Measurements from ENCODE around the gene MACROD2.

Gene MACROD2

DNA sequence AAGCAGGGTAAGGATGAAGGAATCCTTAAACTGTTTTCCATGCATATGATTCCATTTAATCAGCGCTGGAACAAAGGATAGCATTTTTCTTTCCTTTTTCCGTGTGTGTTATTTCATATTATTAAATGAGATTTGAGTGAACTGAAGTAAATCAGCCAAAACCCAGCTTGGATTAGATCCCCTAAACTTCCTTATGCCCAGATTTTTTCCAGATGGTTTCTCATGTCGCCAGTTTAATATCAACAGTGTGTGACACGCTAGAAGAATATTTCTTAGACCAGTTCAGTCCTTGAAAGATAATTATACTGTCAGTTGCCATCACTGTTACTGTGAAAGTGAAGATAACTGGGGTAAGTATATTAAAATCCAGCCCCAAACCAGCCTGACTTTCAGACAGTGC lies 1568.5 kb downstream of the MACROD2 start:
- no peak overlapping the region for H3K4me3 ChIP-seq (ENCODE audit: low read length)
- DNase-seq (ENCODE audit: low read depth) = no peak
- TF ChIP-seq, protein P1, sequence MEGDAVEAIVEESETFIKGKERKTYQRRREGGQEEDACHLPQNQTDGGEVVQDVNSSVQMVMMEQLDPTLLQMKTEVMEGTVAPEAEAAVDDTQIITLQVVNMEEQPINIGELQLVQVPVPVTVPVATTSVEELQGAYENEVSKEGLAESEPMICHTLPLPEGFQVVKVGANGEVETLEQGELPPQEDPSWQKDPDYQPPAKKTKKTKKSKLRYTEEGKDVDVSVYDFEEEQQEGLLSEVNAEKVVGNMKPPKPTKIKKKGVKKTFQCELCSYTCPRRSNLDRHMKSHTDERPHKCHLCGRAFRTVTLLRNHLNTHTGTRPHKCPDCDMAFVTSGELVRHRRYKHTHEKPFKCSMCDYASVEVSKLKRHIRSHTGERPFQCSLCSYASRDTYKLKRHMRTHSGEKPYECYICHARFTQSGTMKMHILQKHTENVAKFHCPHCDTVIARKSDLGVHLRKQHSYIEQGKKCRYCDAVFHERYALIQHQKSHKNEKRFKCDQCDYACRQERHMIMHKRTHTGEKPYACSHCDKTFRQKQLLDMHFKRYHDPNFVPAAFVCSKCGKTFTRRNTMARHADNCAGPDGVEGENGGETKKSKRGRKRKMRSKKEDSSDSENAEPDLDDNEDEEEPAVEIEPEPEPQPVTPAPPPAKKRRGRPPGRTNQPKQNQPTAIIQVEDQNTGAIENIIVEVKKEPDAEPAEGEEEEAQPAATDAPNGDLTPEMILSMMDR (conservative IDR thresholded peaks at IDR 0.05; ENCODE audit: low read depth, low read length) = no peak

DNA sequence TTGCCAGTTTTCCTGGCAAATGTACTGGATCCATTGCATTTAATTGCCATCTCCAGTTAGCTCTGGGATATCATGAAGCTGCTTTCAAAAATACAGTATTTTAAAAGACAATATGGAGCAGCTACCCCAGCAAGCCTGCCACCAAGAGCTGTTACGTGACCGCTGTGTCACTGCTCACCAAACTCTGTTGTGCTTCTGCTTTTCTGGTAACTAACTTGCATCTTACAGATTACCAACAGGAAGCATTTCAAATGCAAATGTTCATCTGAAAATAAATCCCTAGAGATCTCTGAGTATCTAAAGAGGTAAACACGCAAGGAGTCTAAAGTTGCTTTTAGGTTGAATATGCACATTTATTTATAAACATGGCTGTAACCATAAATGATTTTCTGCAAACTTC lies 1569.7 kb downstream of the MACROD2 start:
- TF ChIP-seq, protein P1 (conservative IDR thresholded peaks at IDR 0.05; ENCODE audit: low read depth, low read length) = no peak
- DNase-seq (ENCODE audit: low read depth) = no peak
- no peak overlapping the region for H3K4me3 ChIP-seq (ENCODE audit: low read length)

DNA sequence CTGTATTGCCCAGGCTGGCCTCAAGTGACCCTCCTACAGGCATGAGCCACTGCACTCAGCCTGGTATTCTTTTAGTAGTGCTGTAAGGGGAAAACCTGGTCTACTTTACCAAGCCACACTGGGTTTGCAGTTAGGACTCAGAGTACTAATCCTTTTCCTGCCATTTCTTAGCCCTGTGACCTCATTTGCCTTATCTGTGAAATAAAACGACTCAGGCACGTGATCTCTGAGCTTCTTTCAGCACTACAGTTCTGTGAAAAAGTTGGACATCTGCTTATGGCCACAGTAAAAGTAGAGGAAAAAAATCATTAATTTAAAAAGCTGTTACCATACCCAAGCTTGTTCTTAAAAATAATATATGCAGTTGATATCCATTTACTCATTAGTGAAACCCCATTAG lies 1570.5 kb downstream of the MACROD2 start:
- TF ChIP-seq, protein P1 (conservative IDR thresholded peaks at IDR 0.05; ENCODE audit: low read depth, low read length) = no peak
- H3K4me3 ChIP-seq (ENCODE audit: low read length) = no peak overlapping the region
- DNase-seq (ENCODE audit: low read depth) = no peak

DNA sequence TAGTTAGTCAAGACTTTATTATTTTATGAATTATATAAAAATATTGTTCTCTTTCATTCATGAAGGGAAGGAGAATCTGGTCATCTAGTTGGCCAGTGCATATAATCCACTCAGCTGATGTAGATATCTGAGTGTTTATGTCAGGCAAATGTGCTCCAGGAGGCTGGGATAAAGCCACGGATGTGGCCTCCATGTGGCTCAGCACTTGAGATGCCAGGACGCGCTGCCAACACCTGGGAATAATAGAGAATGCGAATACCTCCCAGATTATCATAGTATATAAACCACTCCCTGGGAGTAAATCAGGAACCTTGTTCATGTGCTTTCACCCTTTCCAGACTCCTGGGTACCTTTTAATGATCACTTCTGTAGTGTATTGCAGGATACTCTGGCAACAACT lies 1571.9 kb downstream of the MACROD2 start:
- DNase-seq (ENCODE audit: low read depth) = no peak
- TF ChIP-seq, protein P1 (conservative IDR thresholded peaks at IDR 0.05; ENCODE audit: low read depth, low read length) = no peak
- H3K4me3 ChIP-seq (ENCODE audit: low read length) = no peak overlapping the region

DNA sequence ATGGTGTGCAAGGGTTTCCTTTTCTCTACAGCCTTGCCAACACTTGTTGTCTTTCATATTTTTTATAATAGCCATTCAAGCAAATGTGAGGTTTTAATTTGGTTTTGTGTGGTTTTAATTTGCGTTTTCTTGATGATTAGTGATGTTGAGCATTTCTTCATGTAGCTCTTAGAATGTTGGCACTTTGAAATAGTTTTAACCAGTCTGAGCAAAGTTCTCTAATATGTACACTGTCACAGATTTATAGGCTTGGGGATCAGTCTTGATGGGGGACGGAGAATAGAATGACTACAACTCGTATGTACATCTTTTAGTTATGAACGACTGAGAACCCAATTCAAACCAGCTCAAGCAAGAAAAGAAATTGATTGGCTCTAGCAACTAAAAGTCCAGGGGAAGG lies 1574.8 kb downstream of the MACROD2 start:
- H3K4me3 ChIP-seq (ENCODE audit: low read length) = no peak overlapping the region
- TF ChIP-seq, protein P1 (conservative IDR thresholded peaks at IDR 0.05; ENCODE audit: low read depth, low read length) = no peak
- DNase-seq (ENCODE audit: low read depth) = no peak

DNA sequence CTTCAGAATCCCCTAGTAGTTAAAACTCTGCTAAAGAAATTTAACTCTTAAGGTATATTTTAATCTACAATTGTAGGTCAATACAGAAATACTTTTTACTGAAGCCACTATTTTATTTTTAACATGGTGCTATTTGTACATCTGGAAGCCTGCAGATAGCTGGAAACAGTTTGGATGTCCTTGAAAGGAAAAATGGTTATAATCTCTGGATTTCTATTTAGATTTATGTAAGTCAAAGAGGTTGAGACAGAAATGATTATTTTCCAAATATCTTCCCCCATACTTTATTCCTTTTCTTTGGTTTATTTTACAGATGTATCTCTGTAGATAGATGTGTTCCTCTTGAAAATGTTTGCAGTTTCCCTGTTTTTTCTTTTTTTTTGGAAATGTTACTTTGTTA lies 1575.7 kb downstream of the MACROD2 start:
- no peak overlapping the region for H3K4me3 ChIP-seq (ENCODE audit: low read length)
- DNase-seq (ENCODE audit: low read depth) = no peak
- TF ChIP-seq, protein P1 (conservative IDR thresholded peaks at IDR 0.05; ENCODE audit: low read depth, low read length) = no peak

DNA sequence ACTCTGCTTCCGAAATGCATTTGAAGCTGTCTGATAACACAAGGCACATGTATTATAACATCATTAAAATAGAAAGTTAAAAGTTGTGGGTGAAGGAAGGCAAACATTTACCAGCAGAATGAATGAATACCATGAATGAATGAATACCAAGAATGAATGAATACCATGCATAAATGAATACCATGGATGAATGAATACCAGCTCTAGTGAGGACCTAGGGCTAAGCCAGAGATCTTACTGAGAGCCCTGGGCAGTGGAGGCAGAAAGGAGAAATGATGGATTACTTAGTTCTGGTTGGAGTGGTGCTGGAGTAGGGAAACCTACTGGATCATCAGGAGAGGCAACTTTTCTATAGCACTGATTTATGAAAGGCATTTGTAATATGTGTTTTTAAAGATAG lies 1579.9 kb downstream of the MACROD2 start:
- no peak overlapping the region for H3K4me3 ChIP-seq (ENCODE audit: low read length)
- DNase-seq (ENCODE audit: low read depth) = no peak
- TF ChIP-seq, protein P1 (conservative IDR thresholded peaks at IDR 0.05; ENCODE audit: low read depth, low read length) = no peak

Data from retinal pigment epithelial cell (primary cell).